Mononuclear cell (primary cell): ENCODE measurements around the gene TRIP6. TPM values are rescaled to one million over a fixed set of nuclear protein-coding genes. Genes with fewer than 3 reads are reported as not detected.

Experiments used
- H3K27me3 ChIP-seq: 2 replicates; pipeline ENCODE4 v1.6.0; 2011; ENCODE audit warnings: low read length, control low read depth; ENCODE audit not compliant: insufficient read depth
- H3K4me1 ChIP-seq: 2 replicates; pipeline ENCODE4 v1.5.1; 2011; ENCODE audit warnings: mild to moderate bottlenecking, low read length, control low read depth; ENCODE audit not compliant: insufficient read depth
- H3K4me3 ChIP-seq: 2 replicates; pipeline ENCODE4 v1.5.1; 2011; ENCODE audit warnings: mild to moderate bottlenecking, low read length, moderate library complexity
- H3K9me3 ChIP-seq: 2 replicates; pipeline ENCODE4 v1.5.1; 2011; ENCODE audit warnings: low read depth, mild to moderate bottlenecking, control low read depth, low read length
- total RNA-seq: library from RNA; depleted of rRNA; stranded (reverse); fragments of >200 nt; gene quantifications from one replicate; pipeline ENCODE4 v1.2.3, GENCODE V29; 2012

The TRIP6 gene
- 2.2 TPM for total RNA-seq

- Histone ChIP-seq H3K4me3 (peak within 1 kb of the TSS; percentile 39), H3K9me3 (no peaks in the 10 kb centered on the region), H3K27me3 (no peaks in the 10 kb centered on the region), H3K4me1 (peaks cover 26% of the 10 kb centered on the region)
These were observed at the start of gene TRIP6 for GRCh38 chr7:100867040-100867775. TRIP6 (plus strand) TSS chr7:100867387; CDS start chr7:100867498, 111 bp downstream.

- no peaks in the 10 kb centered on the region for H3K27me3 ChIP-seq
- H3K4me3 ChIP-seq = no peak overlapping the region
- H3K9me3 ChIP-seq = no peaks in the 10 kb centered on the region
- H3K4me1 ChIP-seq = peaks cover 16% of the 10 kb centered on the region
These were observed 48.8 kb upstream of the TRIP6 start for GRCh38 chr7:100818366-100818765.

GRCh38 chr7:100818825-100819224, 48.4 kb upstream of the TRIP6 start:
- H3K4me3 ChIP-seq = no peak overlapping the region
- H3K27me3 ChIP-seq = no peaks in the 10 kb centered on the region
- H3K9me3 ChIP-seq = no peaks in the 10 kb centered on the region
- H3K4me1 ChIP-seq = peaks cover 12% of the 10 kb centered on the region

- H3K4me3 ChIP-seq = no peak overlapping the region
- H3K27me3 ChIP-seq = no peaks in the 10 kb centered on the region
- peaks cover 4% of the 10 kb centered on the region for H3K4me1 ChIP-seq
- no peaks in the 10 kb centered on the region for H3K9me3 ChIP-seq
These were observed 47.6 kb upstream of the TRIP6 start for GRCh38 chr7:100819586-100819985.

- peaks cover 20% of the 10 kb centered on the region for H3K4me1 ChIP-seq
- peaks cover 15% of the 10 kb centered on the region for H3K27me3 ChIP-seq
- no peaks in the 10 kb centered on the region for H3K9me3 ChIP-seq
- H3K4me3 ChIP-seq = no peak overlapping the region
These were observed 44.7 kb upstream of the TRIP6 start for GRCh38 chr7:100822236-100823139.

- Histone ChIP-seq H3K9me3 (no peaks in the 10 kb centered on the region), H3K4me1 (peaks cover 26% of the 10 kb centered on the region), H3K4me3 (no peak overlapping the region), H3K27me3 (peaks cover 20% of the 10 kb centered on the region)
These were observed 44.1 kb upstream of the TRIP6 start for GRCh38 chr7:100823140-100823525.

GRCh38 chr7:100823534-100823933, 43.7 kb upstream of the TRIP6 start:
- H3K4me1 ChIP-seq = peaks cover 29% of the 10 kb centered on the region
- no peak overlapping the region for H3K4me3 ChIP-seq
- no peaks in the 10 kb centered on the region for H3K9me3 ChIP-seq
- H3K27me3 ChIP-seq = peaks cover 24% of the 10 kb centered on the region

GRCh38 chr7:100824499-100825214, 42.5 kb upstream of the TRIP6 start:
- H3K4me3 ChIP-seq = no peak overlapping the region
- peaks cover 31% of the 10 kb centered on the region for H3K4me1 ChIP-seq
- peaks cover 29% of the 10 kb centered on the region for H3K27me3 ChIP-seq
- H3K9me3 ChIP-seq = no peaks in the 10 kb centered on the region

- Histone ChIP-seq H3K27me3 (peaks cover 29% of the 10 kb centered on the region), H3K4me3 (no peak overlapping the region)
These were observed 41.9 kb upstream of the TRIP6 start for GRCh38 chr7:100825215-100825671.

GRCh38 chr7:100825751-100826513, 41.3 kb upstream of the TRIP6 start:
- peaks cover 29% of the 10 kb centered on the region for H3K27me3 ChIP-seq
- peaks cover 31% of the 10 kb centered on the region for H3K4me1 ChIP-seq
- no peaks in the 10 kb centered on the region for H3K9me3 ChIP-seq
- H3K4me3 ChIP-seq = no peak overlapping the region

More at GRCh38 chr7:100825215-100825671, 41.9 kb upstream of the TRIP6 start:
- Histone ChIP-seq H3K4me1 (peaks cover 31% of the 10 kb centered on the region), H3K9me3 (no peaks in the 10 kb centered on the region)

GRCh38 chr7:100826514-100827329, 40.5 kb upstream of the TRIP6 start:
- Histone ChIP-seq H3K4me1 (peaks cover 31% of the 10 kb centered on the region), H3K9me3 (no peaks in the 10 kb centered on the region), H3K4me3 (peak overlapping the region; percentile 16), H3K27me3 (peaks cover 29% of the 10 kb centered on the region)

- Histone ChIP-seq H3K4me3 (peak within 1 kb of the TSS; percentile 20), H3K9me3 (no peaks in the 10 kb centered on the region), H3K27me3 (peaks cover 29% of the 10 kb centered on the region), H3K4me1 (peaks cover 31% of the 10 kb centered on the region)
These were observed 39.6 kb upstream of the TRIP6 start, which contains the start of gene EPHB4 for GRCh38 chr7:100827330-100828226. EPHB4 (minus strand) TSS chr7:100827523; CDS start chr7:100827030, 493 bp downstream.
